HG03575 (cell line): Measurements from ENCODE around the gene GDPD1.
"Not testable (repeated sequence)": the region's sequence is repeated elsewhere in the genome, so short reads cannot be mapped to it uniquely, and the experiment has no call there.

Source experiments
- ATAC-seq: cut with Tn5 transposase; IDR thresholded peaks from one replicate; pipeline ENCODE4 v1.9.1; 2021; ENCODE audit not compliant: unreplicated experiment, insufficient number of reproducible peaks, low FRiP score; ENCODE audit errors: extremely low read depth

GDPD1 gene

DNA sequence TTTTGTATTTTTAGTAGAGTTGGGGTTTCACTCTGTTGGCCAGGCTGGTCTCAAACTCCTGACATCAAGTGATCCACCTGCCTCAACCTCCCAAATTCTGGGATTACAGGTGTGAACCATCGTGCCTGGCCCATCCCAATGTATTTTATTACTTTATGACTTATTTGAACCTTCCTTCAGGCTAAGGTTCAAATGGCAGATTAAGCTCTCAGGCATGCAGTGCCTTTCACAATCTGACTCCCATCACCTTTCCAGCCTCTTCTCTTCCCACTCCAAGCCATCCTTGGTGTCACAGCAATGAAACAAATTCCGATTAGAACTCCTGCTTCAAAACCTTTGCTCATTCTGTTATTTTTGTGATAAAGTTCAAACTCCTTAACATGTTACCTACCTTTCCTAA lies 84.5 kb downstream of the GDPD1 start:
- ATAC-seq: no peak

DNA sequence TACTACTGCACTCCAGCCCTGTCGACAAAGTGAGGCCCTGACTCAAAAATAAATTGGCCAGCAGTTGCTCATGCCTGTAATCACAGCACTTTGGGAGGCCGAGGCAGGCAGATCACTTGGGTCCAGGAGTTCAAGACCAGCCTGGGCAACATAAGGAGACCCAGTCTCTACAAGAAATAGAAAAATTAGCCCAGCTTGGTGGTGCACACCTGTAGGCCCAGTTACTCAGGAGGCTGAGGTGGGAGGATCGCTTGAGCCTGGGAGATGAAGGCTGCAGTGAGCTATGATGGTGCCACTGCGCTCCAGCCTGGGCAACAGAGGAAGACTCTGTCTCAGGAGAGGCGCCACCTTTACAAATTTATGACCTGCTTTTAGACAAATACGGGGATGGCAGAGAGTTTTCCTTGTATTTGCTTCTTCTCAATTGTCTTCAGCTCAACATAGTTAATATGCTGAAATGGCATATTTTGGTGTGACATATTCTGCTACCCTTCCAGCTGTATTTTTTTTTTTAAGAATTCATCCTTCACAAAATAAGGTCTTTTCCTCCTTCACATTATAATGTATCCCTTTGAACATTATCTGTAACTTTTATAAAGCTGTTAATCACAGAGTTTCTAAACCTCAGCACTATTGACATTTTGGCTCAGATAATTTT lies 90.1 kb downstream of the GDPD1 start:
- ATAC-seq: no peak

DNA sequence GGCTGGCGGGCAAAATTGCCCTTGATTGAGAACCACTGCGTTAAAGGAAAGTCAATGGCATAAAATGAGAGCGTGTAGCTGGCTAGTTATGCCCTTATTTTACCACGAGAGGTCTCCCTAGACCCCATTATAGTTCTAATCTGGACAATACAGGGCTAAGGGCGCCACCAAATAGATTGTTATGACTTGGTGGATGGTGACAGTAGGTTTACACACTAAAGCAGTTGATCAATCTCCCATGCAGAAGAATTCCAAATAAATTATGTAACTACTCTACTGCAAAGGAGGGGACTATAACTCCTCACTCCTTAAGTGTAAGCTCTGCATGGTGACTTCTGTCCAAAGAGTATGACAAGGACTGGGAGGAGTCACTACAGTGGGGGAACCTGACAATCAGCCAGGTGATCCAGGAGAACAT lies 90.7 kb downstream of the GDPD1 start:
- no peak for ATAC-seq

DNA sequence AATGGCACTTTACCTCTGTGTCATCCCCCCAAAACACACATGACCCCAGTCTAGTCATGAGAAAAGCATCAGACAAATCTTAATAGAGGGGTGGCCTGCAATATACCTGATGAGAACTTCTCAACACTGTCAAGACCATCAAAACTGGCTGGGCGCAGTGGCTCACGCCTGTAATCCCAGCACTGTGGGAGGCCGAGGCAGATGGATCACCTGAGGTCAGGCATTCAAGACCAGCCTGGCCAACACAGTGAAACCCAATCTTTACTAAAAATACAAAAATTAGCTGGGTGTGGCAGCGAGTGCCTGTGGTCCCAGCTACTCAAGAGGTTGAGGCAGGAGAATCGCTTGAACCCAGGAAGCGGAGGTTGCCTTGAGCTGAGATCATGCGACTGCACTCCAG lies 91.2 kb downstream of the GDPD1 start:
- ATAC-seq: not testable (repeated sequence)

DNA sequence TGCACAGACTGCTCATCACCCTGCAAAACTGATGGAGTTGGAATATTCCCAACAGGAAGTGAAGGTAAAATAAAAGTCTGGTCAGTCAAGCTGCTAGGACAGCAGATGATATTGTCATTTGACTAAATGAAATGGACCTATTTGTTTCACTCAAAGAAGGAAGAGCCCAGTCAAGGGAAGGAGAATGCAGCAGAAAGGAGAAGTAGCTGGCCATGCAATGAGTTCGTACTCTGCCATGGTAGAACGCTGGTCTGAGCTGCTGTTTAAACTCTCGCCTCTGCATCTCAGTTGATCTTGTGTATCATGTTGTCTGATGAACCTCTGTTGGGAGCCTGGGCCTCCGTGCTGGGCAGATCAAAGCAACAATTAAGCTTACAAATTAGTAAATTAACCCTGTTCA lies 95.6 kb downstream of the GDPD1 start:
- no peak for ATAC-seq
